ENCODE results near the gene PAIP2.

Gene PAIP2

DNA sequence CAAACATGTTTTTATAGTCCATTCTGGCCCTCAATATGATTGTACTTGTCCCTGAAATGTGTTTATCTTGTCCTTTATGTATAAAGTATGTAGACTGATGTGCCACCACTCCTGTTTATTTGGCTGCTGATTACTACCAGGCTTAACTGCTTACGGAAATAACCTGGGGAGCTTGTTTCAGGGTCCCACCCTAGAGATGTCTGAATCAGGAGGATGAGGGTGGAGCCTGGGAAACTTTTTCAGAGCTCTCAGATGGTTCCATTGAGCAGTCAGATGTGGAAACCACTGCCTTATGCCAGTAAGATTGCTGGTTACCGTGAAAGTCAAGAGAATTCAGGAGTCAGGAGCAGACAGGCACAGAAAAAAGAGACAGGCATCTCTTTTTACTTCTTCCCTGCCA, 22.3 kb downstream of the PAIP2 start:
- no peaks in the 10 kb centered on the region for H4K20me1 ChIP-seq (ENCODE audit: insufficient read depth)
- H3K27me3 ChIP-seq (ENCODE audit: insufficient read depth, low read depth), result no peaks in the 10 kb centered on the region
- no peak overlapping the region for H2AFZ ChIP-seq (ENCODE audit: low read depth)
- peaks cover 3% of the 10 kb centered on the region for H3K4me1 ChIP-seq (ENCODE audit: low read depth, poor library complexity, severe bottlenecking)
- peaks cover 15% of the 10 kb centered on the region; the same call in 1 of the 2 replicates for H3K79me2 ChIP-seq (ENCODE audit: insufficient read depth, low read depth)
- no peak overlapping the region for H3K4me3 ChIP-seq (IDR thresholded peaks at IDR 0.05; ENCODE audit: insufficient read depth, low read depth, low read length)
- H3K27ac ChIP-seq, result no peak overlapping the region
- TF ChIP-seq, protein P1, sequence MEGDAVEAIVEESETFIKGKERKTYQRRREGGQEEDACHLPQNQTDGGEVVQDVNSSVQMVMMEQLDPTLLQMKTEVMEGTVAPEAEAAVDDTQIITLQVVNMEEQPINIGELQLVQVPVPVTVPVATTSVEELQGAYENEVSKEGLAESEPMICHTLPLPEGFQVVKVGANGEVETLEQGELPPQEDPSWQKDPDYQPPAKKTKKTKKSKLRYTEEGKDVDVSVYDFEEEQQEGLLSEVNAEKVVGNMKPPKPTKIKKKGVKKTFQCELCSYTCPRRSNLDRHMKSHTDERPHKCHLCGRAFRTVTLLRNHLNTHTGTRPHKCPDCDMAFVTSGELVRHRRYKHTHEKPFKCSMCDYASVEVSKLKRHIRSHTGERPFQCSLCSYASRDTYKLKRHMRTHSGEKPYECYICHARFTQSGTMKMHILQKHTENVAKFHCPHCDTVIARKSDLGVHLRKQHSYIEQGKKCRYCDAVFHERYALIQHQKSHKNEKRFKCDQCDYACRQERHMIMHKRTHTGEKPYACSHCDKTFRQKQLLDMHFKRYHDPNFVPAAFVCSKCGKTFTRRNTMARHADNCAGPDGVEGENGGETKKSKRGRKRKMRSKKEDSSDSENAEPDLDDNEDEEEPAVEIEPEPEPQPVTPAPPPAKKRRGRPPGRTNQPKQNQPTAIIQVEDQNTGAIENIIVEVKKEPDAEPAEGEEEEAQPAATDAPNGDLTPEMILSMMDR (conservative IDR thresholded peaks at IDR 0.05; ENCODE audit: low read depth, low read length), result no peak
- H3K4me2 ChIP-seq, result no peak overlapping the region
- H3K36me3 ChIP-seq (ENCODE audit: insufficient read depth), result peaks cover 3% of the 10 kb centered on the region; the same call in 1 of the 2 replicates
- no peak overlapping the region for H3K9ac ChIP-seq

DNA sequence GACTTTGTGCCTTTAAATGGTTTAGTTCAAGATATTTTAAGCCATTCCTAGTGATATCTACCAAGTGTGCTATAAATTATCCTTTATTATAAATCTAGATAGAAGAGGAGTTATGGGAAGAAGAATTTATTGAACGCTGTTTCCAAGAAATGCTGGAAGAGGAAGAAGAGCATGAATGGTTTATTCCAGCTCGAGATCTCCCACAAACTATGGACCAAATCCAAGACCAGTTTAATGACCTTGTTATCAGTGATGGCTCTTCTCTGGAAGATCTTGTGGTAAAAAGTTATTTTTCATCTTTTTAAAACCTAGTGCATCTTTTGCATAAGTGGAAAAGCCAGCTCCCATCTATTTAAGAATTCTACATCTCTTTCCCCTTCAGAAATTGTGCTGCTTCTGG, 22.8 kb downstream of the PAIP2 start:
- peaks cover 3% of the 10 kb centered on the region; the same call in 1 of the 2 replicates for H3K36me3 ChIP-seq (ENCODE audit: insufficient read depth)

DNA sequence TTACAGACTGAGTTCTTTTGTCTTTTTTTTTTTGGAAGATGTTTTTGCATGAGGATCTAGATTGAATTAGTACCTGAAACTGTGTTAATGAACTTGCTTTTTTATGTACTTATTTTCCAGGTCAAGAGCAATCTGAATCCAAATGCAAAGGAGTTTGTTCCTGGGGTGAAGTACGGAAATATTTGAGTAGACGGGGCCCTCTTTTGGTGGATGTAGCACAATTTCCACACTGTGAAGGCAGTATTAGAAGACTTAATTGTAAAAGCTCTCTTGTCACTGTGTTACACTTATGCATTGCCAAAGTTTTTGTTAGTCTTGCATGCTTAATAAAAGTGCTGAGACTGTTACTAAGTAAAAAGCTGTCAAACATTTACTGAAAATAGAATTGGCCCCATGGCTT, 27.0 kb downstream of the PAIP2 start:
- Histone ChIP-seq H3K4me3 (IDR thresholded peaks at IDR 0.05; ENCODE audit: insufficient read depth, low read depth, low read length) (no peak overlapping the region), H3K27ac (no peak overlapping the region), H3K36me3 (ENCODE audit: insufficient read depth) (peaks cover 3% of the 10 kb centered on the region; the same call in 1 of the 2 replicates), H3K27me3 (ENCODE audit: insufficient read depth, low read depth) (no peaks in the 10 kb centered on the region), H4K20me1 (ENCODE audit: insufficient read depth) (no peaks in the 10 kb centered on the region), H2AFZ (ENCODE audit: low read depth) (no peak overlapping the region), H3K4me1 (ENCODE audit: low read depth, poor library complexity, severe bottlenecking) (peaks cover 3% of the 10 kb centered on the region), H3K4me2 (no peak overlapping the region), H3K79me2 (ENCODE audit: insufficient read depth, low read depth) (no peaks in the 10 kb centered on the region; the same call in 1 of the 2 replicates), H3K9ac (no peak overlapping the region)
- TF ChIP-seq, protein P1 (conservative IDR thresholded peaks at IDR 0.05; ENCODE audit: low read depth, low read length), result 0 out of 2 replicates have a peak, but pooled peaks have one; percentile 13

More for the DNA sequence above, 22.8 kb downstream of the PAIP2 start:
- peaks cover 12% of the 10 kb centered on the region; the same call in 1 of the 2 replicates for H3K79me2 ChIP-seq (ENCODE audit: insufficient read depth, low read depth)
- H4K20me1 ChIP-seq (ENCODE audit: insufficient read depth), result no peaks in the 10 kb centered on the region
- no peak overlapping the region for H2AFZ ChIP-seq (ENCODE audit: low read depth)
- no peaks in the 10 kb centered on the region for H3K27me3 ChIP-seq (ENCODE audit: insufficient read depth, low read depth)
- no peak overlapping the region for H3K4me2 ChIP-seq
- no peak overlapping the region for H3K9ac ChIP-seq
- no peak overlapping the region for H3K27ac ChIP-seq
- peaks cover 3% of the 10 kb centered on the region for H3K4me1 ChIP-seq (ENCODE audit: low read depth, poor library complexity, severe bottlenecking)
- H3K4me3 ChIP-seq (IDR thresholded peaks at IDR 0.05; ENCODE audit: insufficient read depth, low read depth, low read length), result no peak overlapping the region
- TF ChIP-seq, protein P1 (conservative IDR thresholded peaks at IDR 0.05; ENCODE audit: low read depth, low read length), result no peak

DNA sequence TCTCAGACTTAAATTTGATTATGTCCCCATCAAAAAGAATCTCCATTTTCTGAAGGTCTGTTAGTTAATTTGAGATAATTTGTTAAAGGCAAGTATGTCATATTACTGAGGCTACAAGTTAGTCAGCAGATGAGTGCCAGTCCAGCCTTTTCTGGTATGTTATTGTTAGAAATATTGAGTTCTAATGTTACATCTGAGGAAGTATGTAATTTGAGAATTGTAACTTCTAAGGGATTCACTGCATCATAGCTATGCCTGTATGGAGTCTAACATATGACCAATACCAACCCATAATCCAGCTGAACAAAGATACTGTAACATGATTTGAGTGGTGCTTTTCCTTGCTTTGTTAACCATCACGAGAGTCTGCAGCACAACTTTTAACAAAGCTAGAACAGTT, 27.5 kb downstream of the PAIP2 start:
- no peak overlapping the region for H3K9ac ChIP-seq
- H3K36me3 ChIP-seq (ENCODE audit: insufficient read depth), result peaks cover 3% of the 10 kb centered on the region; the same call in 1 of the 2 replicates
- H4K20me1 ChIP-seq (ENCODE audit: insufficient read depth), result no peaks in the 10 kb centered on the region
- no peak overlapping the region for H2AFZ ChIP-seq (ENCODE audit: low read depth)
- peaks cover 3% of the 10 kb centered on the region for H3K4me1 ChIP-seq (ENCODE audit: low read depth, poor library complexity, severe bottlenecking)
- TF ChIP-seq, protein P1 (conservative IDR thresholded peaks at IDR 0.05; ENCODE audit: low read depth, low read length), result no peak
- no peaks in the 10 kb centered on the region for H3K27me3 ChIP-seq (ENCODE audit: insufficient read depth, low read depth)
- no peak overlapping the region for H3K4me2 ChIP-seq
- H3K79me2 ChIP-seq (ENCODE audit: insufficient read depth, low read depth), result no peaks in the 10 kb centered on the region
- H3K4me3 ChIP-seq (IDR thresholded peaks at IDR 0.05; ENCODE audit: insufficient read depth, low read depth, low read length), result no peak overlapping the region
- no peak overlapping the region for H3K27ac ChIP-seq

All from KMS-11 (cell line).